A549 (cell line): ENCODE data around the gene ACTRT2.

Source experiments
- ATOH8 ChIP-seq: fragments of 250-450 bp; sonication (Bioruptor Pico); IDR thresholded peaks from 2 replicates; pipeline ENCODE4 v1.5.0; 2020; ENCODE audit warnings: low read depth, mild to moderate bottlenecking, moderate library complexity
- CEBPB ChIP-seq, 2 experiments: fragments of >200 bp in 1 of 2; sonication (Bioruptor Twin) in 1 of 2; formaldehyde crosslinking in 1 of 2; IDR thresholded peaks; 2 replicates each; pipeline ENCODE4 v1.6.1; 2012 to 2016
- EP300 ChIP-seq, 2 experiments: fragments of >200 bp; sonication (Bioruptor Twin); formaldehyde crosslinking; IDR thresholded peaks; 2 replicates in 1 of 2; 3 replicates in 1 of 2; pipeline ENCODE4 v1.6.1; 2016 to 2017
- ESRRA ChIP-seq: fragments of 150-350 bp; IDR thresholded peaks from 2 replicates; pipeline ENCODE4 v1.6.1; 2014; ENCODE audit warnings: mild to moderate bottlenecking, low read length, borderline replicate concordance
- HOXA7 ChIP-seq: fragments of 250-450 bp; sonication (Bioruptor Pico); IDR thresholded peaks from 2 replicates; pipeline ENCODE4 v1.5.0; 2020; ENCODE audit warnings: mild to moderate bottlenecking, moderate library complexity
- JUNB ChIP-seq: fragments of >200 bp; sonication (Bioruptor Twin); formaldehyde crosslinking; IDR thresholded peaks from 2 replicates; pipeline ENCODE4 v1.6.1; 2016
- MAFK ChIP-seq: fragments of 450-650 bp; IDR thresholded peaks from 2 replicates; pipeline ENCODE4 v1.6.1; 2014; ENCODE audit not compliant: partially characterized antibody
- NPAS2 ChIP-seq: fragments of 250-450 bp; sonication (Bioruptor Pico); IDR thresholded peaks from 2 replicates; pipeline ENCODE4 v1.8.0; 2022; ENCODE audit warnings: mild to moderate bottlenecking, moderate library complexity, borderline replicate concordance
- PHF8 ChIP-seq: fragments of 200-600 bp; sonication (generic); IDR thresholded peaks from 2 replicates; pipeline ENCODE4 v1.6.1; 2016; ENCODE audit warnings: low read depth, mild to moderate bottlenecking, antibody characterized with exemption, moderate library complexity, borderline replicate concordance
- POLR2A ChIP-seq: IDR thresholded peaks from 2 replicates; pipeline ENCODE4 v1.6.1; 2012; ENCODE audit warnings: mild to moderate bottlenecking, low read length
- SMC3 ChIP-seq: fragments of >200 bp; sonication (Bioruptor Twin); formaldehyde crosslinking; IDR thresholded peaks from 3 replicates; pipeline ENCODE4 v1.6.1; 2018; ENCODE audit warnings: inconsistent platforms
- TF ChIP-seq, protein P1 (sequence below): fragments of >200 bp; sonication (Bioruptor Twin); formaldehyde crosslinking; IDR thresholded peaks from 3 replicates; pipeline ENCODE4 v1.5.1; 2016
- TF ChIP-seq, protein P2 (sequence below): IDR thresholded peaks from 2 replicates; pipeline ENCODE4 v1.6.1; 2012

GRCh38 chr1:2989976-2990375 lies 31.3 kb upstream of the ACTRT2 start:
- TF ChIP-seq, protein P1, sequence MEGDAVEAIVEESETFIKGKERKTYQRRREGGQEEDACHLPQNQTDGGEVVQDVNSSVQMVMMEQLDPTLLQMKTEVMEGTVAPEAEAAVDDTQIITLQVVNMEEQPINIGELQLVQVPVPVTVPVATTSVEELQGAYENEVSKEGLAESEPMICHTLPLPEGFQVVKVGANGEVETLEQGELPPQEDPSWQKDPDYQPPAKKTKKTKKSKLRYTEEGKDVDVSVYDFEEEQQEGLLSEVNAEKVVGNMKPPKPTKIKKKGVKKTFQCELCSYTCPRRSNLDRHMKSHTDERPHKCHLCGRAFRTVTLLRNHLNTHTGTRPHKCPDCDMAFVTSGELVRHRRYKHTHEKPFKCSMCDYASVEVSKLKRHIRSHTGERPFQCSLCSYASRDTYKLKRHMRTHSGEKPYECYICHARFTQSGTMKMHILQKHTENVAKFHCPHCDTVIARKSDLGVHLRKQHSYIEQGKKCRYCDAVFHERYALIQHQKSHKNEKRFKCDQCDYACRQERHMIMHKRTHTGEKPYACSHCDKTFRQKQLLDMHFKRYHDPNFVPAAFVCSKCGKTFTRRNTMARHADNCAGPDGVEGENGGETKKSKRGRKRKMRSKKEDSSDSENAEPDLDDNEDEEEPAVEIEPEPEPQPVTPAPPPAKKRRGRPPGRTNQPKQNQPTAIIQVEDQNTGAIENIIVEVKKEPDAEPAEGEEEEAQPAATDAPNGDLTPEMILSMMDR = no peak
- TF ChIP-seq ESRRA (no peak), EP300 (IDR thresholded peaks at IDR 0.05) (no peak), HOXA7 (CRISPR knock-in tag) (no peak), NPAS2 (CRISPR knock-in tag) (no peak), CEBPB (IDR thresholded peaks at IDR 0.05) (no peak), PHF8 (no peak), JUNB (no peak), POLR2A (no peak), ATOH8 (CRISPR knock-in tag) (no peak), SMC3 (no peak), MAFK (no peak)
- TF ChIP-seq, protein P2, sequence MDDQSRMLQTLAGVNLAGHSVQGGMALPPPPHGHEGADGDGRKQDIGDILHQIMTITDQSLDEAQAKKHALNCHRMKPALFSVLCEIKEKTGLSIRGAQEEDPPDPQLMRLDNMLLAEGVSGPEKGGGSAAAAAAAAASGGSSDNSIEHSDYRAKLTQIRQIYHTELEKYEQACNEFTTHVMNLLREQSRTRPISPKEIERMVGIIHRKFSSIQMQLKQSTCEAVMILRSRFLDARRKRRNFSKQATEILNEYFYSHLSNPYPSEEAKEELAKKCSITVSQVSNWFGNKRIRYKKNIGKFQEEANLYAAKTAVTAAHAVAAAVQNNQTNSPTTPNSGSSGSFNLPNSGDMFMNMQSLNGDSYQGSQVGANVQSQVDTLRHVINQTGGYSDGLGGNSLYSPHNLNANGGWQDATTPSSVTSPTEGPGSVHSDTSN = no peak
